OCI-LY7 (cell line): ENCODE measurements around the gene ZSWIM9. TPM values are rescaled to one million over a fixed set of nuclear protein-coding genes. Genes with fewer than 3 reads are reported as not detected.

Experiments used
- BruUV-seq: library from RNA; stranded (reverse); fragments of 400-500 nt; replicated peaks from 2 replicates; lab custom pipeline; 2021; lab: Mats Ljungman, UMichigan
- CTCF ChIA-PET: fragments of 300-600 bp; sonication (Branson Sonifier 250); formaldehyde crosslinking; loops from one replicate; lab custom pipeline; 2022; ENCODE audit warnings: antibody characterized with exemption; ENCODE audit not compliant: unreplicated experiment; lab: Charles Lee
- POLR2A ChIA-PET: fragments of 300-600 bp; sonication (Branson Sonifier 250); formaldehyde crosslinking; loops from one replicate; lab custom pipeline; 2022; ENCODE audit warnings: antibody characterized with exemption; lab: Charles Lee
- DNase-seq: peaks from one replicate; pipeline ENCODE4 v3.0.0-alpha.2; 2015; ENCODE audit warnings: low spot score
- H2AFZ ChIP-seq: fragments of 200-600 bp; sonication (generic), shearing (Covaris generic); 2 replicates; pipeline ENCODE4 v1.6.1; 2014; ENCODE audit warnings: mild to moderate bottlenecking, antibody characterized with exemption, low read length, moderate library complexity
- H3K27ac ChIP-seq: fragments of 200-600 bp; sonication (generic); 2 replicates; pipeline ENCODE4 v1.5.1; 2014; ENCODE audit warnings: mixed run types, low read depth, mild to moderate bottlenecking, moderate library complexity, low read length, inconsistent platforms; ENCODE audit not compliant: poor library complexity, severe bottlenecking
- H3K36me3 ChIP-seq: fragments of 200-600 bp; sonication (generic); 2 replicates; pipeline ENCODE4 v1.6.1; 2014; ENCODE audit warnings: mild to moderate bottlenecking, antibody characterized with exemption, low read length, moderate library complexity, mixed read lengths; ENCODE audit not compliant: insufficient read depth
- H3K4me1 ChIP-seq: fragments of 200-600 bp; sonication (generic); 2 replicates; pipeline ENCODE4 v1.5.1; 2014; ENCODE audit warnings: mild to moderate bottlenecking, low read length; ENCODE audit not compliant: insufficient read depth, poor library complexity, severe bottlenecking
- H3K4me2 ChIP-seq: fragments of 200-600 bp; sonication (generic); 2 replicates; pipeline ENCODE4 v1.6.1; 2014; ENCODE audit warnings: mild to moderate bottlenecking, low read length
- H3K4me3 ChIP-seq: fragments of 200-600 bp; sonication (generic); 2 replicates; pipeline ENCODE4 v1.5.1; 2014; ENCODE audit warnings: mild to moderate bottlenecking, low read depth, low read length; ENCODE audit not compliant: poor library complexity, severe bottlenecking
- H3K79me2 ChIP-seq: fragments of 200-600 bp; sonication (generic); 2 replicates; pipeline ENCODE4 v1.6.1; 2016; ENCODE audit warnings: low read depth, mild to moderate bottlenecking, low read length, moderate library complexity, mixed read lengths; ENCODE audit not compliant: insufficient read depth
- H3K9me2 ChIP-seq: fragments of 200-600 bp; sonication (generic); 2 replicates; pipeline ENCODE4 v1.6.1; 2016; ENCODE audit warnings: mild to moderate bottlenecking, low read length, mixed read lengths; ENCODE audit not compliant: insufficient read depth
- H3K9me3 ChIP-seq: fragments of 200-600 bp; sonication (generic); 2 replicates; pipeline ENCODE4 v1.6.1; 2014; ENCODE audit warnings: mild to moderate bottlenecking, mixed run types, low read length, mixed read lengths
- H4K20me1 ChIP-seq: fragments of 200-600 bp; sonication (generic); 2 replicates; pipeline ENCODE4 v1.6.1; 2014; ENCODE audit warnings: mild to moderate bottlenecking, antibody characterized with exemption, low read length, moderate library complexity, mixed read lengths; ENCODE audit not compliant: insufficient read depth
- CTCF ChIP-seq: fragments of 200-600 bp; sonication (generic); conservative IDR thresholded peaks from 2 replicates; pipeline ENCODE4 v1.5.1; 2014; ENCODE audit warnings: mild to moderate bottlenecking, antibody characterized with exemption, low read length, moderate library complexity, mixed read lengths
- EZH2phosphoT487 ChIP-seq: fragments of 200-600 bp; sonication (generic); IDR thresholded peaks from 2 replicates; pipeline ENCODE4 v1.6.1; 2018; ENCODE audit warnings: low read depth, borderline replicate concordance, mild to moderate bottlenecking, mixed run types, antibody characterized with exemption, low read length, moderate library complexity, mixed read lengths
- intact Hi-C: fragments of 100-400 bp; cut with micrococcal nuclease; formaldehyde crosslinking; loops from one replicate; pipeline ENCODE4 v1.10.0; 2022; ENCODE audit not compliant: unreplicated experiment
- total RNA-seq, 2 experiments: library from RNA; depleted of rRNA in 1 of 2; stranded (reverse); fragments of >200 nt in 1 of 2; shearing (Covaris generic) in 1 of 2; gene quantifications; 2 replicates each; pipeline ENCODE4 v1.2.3, GENCODE V29; 2014 to 2022

The ZSWIM9 gene
- total RNA-seq, 2 experiments from 2014 or later = 4.5 to 10.5 TPM

- Histone ChIP-seq H3K27ac (no peak overlapping the region), H3K79me2 (peaks cover 20% of the 10 kb centered on the region; the same call in 1 of the 2 replicates), H3K4me2 (no peak overlapping the region), H4K20me1 (no peaks in the 10 kb centered on the region), H2AFZ (no peak overlapping the region), H3K9me3 (no peaks in the 10 kb centered on the region), H3K36me3 (peaks cover 29% of the 10 kb centered on the region), H3K4me1 (peaks cover 12% of the 10 kb centered on the region), H3K9me2 (no peaks in the 10 kb centered on the region), H3K4me3 (no peak overlapping the region)
- BruUV-seq = no TSS peak
- CTCF ChIA-PET = no interaction called here
- no peak for TF ChIP-seq EZH2phosphoT487
- no peak for TF ChIP-seq CTCF
- intact Hi-C loops = no loop called here
- POLR2A ChIA-PET = interaction anchor here (0.6 kb wide), 1 partner anchor 56 kb away, joined by 3 read pairs; no protein-coding TSS in a partner anchor
- DNase-seq = no peak
These were observed 4.1 kb downstream of the ZSWIM9 start for GRCh38 chr19:48174445-48175030.

- Histone ChIP-seq H2AFZ (no peak overlapping the region), H3K9me2 (no peaks in the 10 kb centered on the region), H3K4me2 (no peak overlapping the region), H4K20me1 (no peaks in the 10 kb centered on the region), H3K4me3 (no peak overlapping the region), H3K36me3 (peaks cover 38% of the 10 kb centered on the region), H3K79me2 (peaks cover 19% of the 10 kb centered on the region; the same call in 1 of the 2 replicates), H3K27ac (no peak overlapping the region), H3K4me1 (peaks cover 12% of the 10 kb centered on the region), H3K9me3 (no peaks in the 10 kb centered on the region)
- intact Hi-C loops = no loop called here
- POLR2A ChIA-PET = no interaction called here
- no TSS peak for BruUV-seq
- CTCF ChIA-PET = no interaction called here
- DNase-seq = no peak
- TF ChIP-seq EZH2phosphoT487 (no peak), CTCF (no peak)
These were observed 5.1 kb downstream of the ZSWIM9 start for GRCh38 chr19:48175578-48175977.

- intact Hi-C loops = no loop called here
- Histone ChIP-seq H3K4me3 (no peak overlapping the region), H4K20me1 (no peaks in the 10 kb centered on the region), H3K79me2 (peaks cover 14% of the 10 kb centered on the region; the same call in 1 of the 2 replicates), H3K9me2 (no peaks in the 10 kb centered on the region), H3K36me3 (peaks cover 42% of the 10 kb centered on the region), H3K27ac (no peak overlapping the region), H3K4me2 (no peak overlapping the region), H3K4me1 (peaks cover 11% of the 10 kb centered on the region), H2AFZ (no peak overlapping the region), H3K9me3 (peaks cover 3% of the 10 kb centered on the region; the same call in 1 of the 2 replicates)
- no peak for DNase-seq
- no peak for TF ChIP-seq EZH2phosphoT487
- TF ChIP-seq CTCF = no peak
- no TSS peak for BruUV-seq
- POLR2A ChIA-PET = no interaction called here
- CTCF ChIA-PET = no interaction called here
These were observed 5.7 kb downstream of the ZSWIM9 start for GRCh38 chr19:48176226-48176625.
